Uterus (tissue), 2 donors: ENCODE measurements around the gene PARD3.

Source experiments
- POLR2A ChIP-seq, 2 donors: fragments of 450-650 bp; IDR thresholded peaks; one replicate each; pipeline ENCODE4 v1.6.1; 2016; ENCODE audit warnings: antibody characterized with exemption in 2 of 2, mild to moderate bottlenecking in 1 of 2, moderate library complexity in 1 of 2
- TF ChIP-seq, protein P1 (sequence below), 4 experiments: fragments of 200-600 bp in 2 of 4; fragments of 450-650 bp in 2 of 4; sonication (generic) in 2 of 4; IDR thresholded peaks; one replicate each; pipeline ENCODE4 v1.5.1; 2016 to 2019; ENCODE audit warnings: antibody characterized with exemption in 4 of 4, mild to moderate bottlenecking in 2 of 4, moderate library complexity in 1 of 4

DNA sequence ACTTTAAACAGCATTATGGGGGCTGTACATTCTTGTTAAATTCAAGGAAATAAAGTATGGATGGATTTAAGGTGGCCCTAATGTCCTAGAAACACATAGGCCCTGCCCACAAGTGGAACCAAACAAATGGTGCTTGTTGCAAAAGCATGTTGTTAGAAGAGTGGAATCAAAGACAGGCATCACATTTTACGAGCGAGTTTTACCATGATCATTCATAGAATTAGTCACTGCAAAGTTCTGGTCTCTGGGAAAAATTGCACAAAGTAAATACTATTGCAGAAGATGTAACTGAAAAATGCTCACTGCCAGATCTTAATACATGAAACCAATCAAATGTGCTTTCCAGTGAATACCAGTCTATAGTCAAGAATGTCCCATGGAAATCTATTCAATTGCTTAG lies 677.1 kb downstream of the PARD3 start:
- TF ChIP-seq, protein P1, sequence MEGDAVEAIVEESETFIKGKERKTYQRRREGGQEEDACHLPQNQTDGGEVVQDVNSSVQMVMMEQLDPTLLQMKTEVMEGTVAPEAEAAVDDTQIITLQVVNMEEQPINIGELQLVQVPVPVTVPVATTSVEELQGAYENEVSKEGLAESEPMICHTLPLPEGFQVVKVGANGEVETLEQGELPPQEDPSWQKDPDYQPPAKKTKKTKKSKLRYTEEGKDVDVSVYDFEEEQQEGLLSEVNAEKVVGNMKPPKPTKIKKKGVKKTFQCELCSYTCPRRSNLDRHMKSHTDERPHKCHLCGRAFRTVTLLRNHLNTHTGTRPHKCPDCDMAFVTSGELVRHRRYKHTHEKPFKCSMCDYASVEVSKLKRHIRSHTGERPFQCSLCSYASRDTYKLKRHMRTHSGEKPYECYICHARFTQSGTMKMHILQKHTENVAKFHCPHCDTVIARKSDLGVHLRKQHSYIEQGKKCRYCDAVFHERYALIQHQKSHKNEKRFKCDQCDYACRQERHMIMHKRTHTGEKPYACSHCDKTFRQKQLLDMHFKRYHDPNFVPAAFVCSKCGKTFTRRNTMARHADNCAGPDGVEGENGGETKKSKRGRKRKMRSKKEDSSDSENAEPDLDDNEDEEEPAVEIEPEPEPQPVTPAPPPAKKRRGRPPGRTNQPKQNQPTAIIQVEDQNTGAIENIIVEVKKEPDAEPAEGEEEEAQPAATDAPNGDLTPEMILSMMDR (IDR thresholded peaks at IDR 0.05), result no peak
- no peak for TF ChIP-seq POLR2A (IDR thresholded peaks at IDR 0.05)
